ACC112 (cell line): ENCODE measurements around the gene INSYN1.

Experiments used
- H2AFZ ChIP-seq: fragments of 200-600 bp; sonication (generic); one replicate; pipeline ENCODE4 v1.6.0; 2017; ENCODE audit warnings: antibody characterized with exemption, low read length; ENCODE audit not compliant: unreplicated experiment
- H3K27ac ChIP-seq: fragments of 200-600 bp; sonication (generic); 2 replicates; pipeline ENCODE4 v1.5.1; 2014; ENCODE audit warnings: low read depth, mild to moderate bottlenecking, antibody characterized with exemption, low read length, moderate library complexity
- H3K27me3 ChIP-seq: fragments of 200-600 bp; sonication (generic); 2 replicates; pipeline ENCODE4 v1.6.1; 2014; ENCODE audit warnings: mild to moderate bottlenecking, antibody characterized with exemption, low read length, moderate library complexity, mixed read lengths; ENCODE audit not compliant: insufficient read depth
- H3K36me3 ChIP-seq: fragments of 200-600 bp; sonication (generic); 2 replicates; pipeline ENCODE4 v1.6.1; 2016; ENCODE audit warnings: mild to moderate bottlenecking, antibody characterized with exemption, low read length, moderate library complexity, mixed read lengths; ENCODE audit not compliant: insufficient read depth
- H3K4me1 ChIP-seq: fragments of 200-600 bp; sonication (generic); one replicate; pipeline ENCODE4 v1.6.1; 2016; ENCODE audit warnings: low read length, mixed read lengths; ENCODE audit not compliant: insufficient read depth, unreplicated experiment, control insufficient read depth
- H3K4me3 ChIP-seq: fragments of 200-600 bp; sonication (generic); 2 replicates; pipeline ENCODE4 v1.5.1; 2014; ENCODE audit warnings: mild to moderate bottlenecking, low read depth, low read length
- H3K79me2 ChIP-seq: fragments of 200-600 bp; sonication (generic); one replicate; pipeline ENCODE4 v1.6.0; 2016; ENCODE audit warnings: low read length; ENCODE audit not compliant: control insufficient read depth, unreplicated experiment, insufficient read depth

Gene INSYN1

DNA sequence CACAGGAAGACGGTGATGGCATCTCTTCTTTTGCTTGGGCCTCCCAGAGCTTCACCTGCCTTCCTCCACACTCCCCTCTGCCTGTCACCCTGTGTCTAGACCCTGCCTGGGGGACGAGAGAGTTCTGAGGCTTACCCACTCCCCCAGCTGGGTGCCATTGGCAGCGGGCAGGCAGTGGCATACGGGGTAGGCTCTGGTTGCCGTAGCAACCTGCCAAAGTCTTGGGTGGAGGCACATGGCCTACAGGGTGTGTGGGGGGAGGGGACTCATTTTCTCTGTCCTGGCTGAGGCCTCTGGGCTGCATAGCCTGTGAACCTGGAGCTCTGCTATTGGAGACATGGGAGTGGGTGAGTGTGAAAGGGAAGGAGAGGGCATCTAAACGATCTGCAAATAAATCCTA is 4.4 kb downstream of the INSYN1 start:
- no peaks in the 10 kb centered on the region for H3K79me2 ChIP-seq
- H3K27ac ChIP-seq: no peak overlapping the region
- H3K36me3 ChIP-seq: no peaks in the 10 kb centered on the region
- no peak overlapping the region for H2AFZ ChIP-seq
- no peaks in the 10 kb centered on the region for H3K4me1 ChIP-seq
- no peak overlapping the region for H3K4me3 ChIP-seq
- peaks cover 15% of the 10 kb centered on the region; the same call in 1 of the 2 replicates for H3K27me3 ChIP-seq

DNA sequence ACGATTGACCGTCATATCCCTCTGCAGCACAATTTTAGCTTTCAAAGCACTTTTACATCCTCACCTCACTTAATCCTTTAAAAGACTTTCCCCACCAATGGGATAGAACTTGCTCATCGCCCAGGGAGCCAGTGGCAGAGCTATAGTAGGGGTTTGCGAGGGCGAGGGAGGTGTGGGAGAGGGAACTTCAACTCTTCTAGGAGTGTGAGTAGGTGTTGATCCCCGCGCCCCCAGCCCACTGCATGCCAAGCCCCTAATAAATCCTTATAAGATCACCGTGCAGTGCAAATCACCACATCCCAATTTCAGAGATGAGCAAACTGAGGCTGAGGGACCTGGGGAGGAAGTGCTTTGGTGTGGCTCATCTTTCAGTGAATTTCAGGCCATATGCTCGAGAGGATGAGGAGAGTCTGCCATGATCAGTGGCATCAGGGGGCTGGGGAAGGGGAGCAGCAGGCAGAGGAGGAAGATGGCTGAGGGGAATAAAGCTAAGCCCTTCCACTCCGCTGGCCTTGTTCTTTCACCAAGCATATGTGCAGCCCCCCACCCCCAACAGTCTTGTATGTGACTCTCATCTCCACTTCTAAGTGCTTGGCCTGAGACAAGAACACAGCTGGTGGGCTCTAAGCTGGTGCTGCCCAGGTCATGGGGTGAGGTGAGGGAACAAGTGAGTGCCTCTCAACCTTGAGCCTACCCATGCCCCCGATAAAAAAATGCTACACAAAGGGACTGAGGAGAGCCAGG is 5.1 kb downstream of the INSYN1 start:
- Histone ChIP-seq H3K27me3 (peaks cover 12% of the 10 kb centered on the region; the same call in 1 of the 2 replicates), H3K4me1 (peaks cover 3% of the 10 kb centered on the region), H3K4me3 (no peak overlapping the region), H3K79me2 (no peaks in the 10 kb centered on the region), H2AFZ (no peak overlapping the region), H3K27ac (no peak overlapping the region), H3K36me3 (no peaks in the 10 kb centered on the region)

DNA sequence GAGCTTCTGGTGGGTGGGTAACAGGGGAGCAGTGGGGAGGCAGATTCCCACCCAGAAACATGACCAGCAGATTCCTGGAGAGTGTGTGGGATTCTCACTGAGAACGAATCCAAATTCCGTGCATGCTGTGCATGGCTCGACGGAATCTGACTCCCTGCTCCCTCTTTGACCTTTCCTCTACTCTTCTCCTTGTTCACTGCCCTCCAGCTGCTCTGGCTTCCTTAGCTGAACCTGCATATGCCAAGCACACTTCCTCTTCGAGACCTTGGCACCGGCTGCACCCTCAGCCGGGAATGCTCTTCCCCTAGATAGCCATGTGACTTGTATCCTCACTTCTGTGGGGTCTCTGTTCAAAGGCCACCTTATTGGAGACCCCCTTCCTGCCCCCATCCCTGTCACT is 6.3 kb downstream of the INSYN1 start:
- H3K36me3 ChIP-seq: no peaks in the 10 kb centered on the region
- H3K4me3 ChIP-seq: no peak overlapping the region
- H3K4me1 ChIP-seq: peaks cover 10% of the 10 kb centered on the region
- H3K27me3 ChIP-seq: peaks cover 4% of the 10 kb centered on the region; the same call in 1 of the 2 replicates
- H3K79me2 ChIP-seq: no peaks in the 10 kb centered on the region
- no peak overlapping the region for H2AFZ ChIP-seq
- H3K27ac ChIP-seq: no peak overlapping the region

DNA sequence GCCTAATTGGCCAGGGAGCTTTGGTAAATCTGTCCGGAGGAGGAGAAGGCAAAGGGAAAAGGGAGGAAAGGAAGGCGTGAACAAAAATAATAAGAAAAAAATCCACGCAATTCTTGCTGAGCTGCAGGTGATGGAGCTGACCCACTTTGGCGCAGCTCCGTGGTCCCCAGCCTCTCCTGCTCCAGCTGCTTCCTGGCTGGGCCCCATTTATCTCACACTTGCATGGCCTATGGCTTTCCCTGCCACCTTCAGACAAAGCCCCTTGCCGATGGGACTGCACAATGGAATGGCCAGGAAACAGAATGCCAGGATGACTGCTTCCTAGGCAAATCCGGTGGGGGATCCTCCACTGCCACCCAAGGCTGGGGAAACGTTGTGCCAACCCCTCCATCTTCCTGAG is 6.9 kb downstream of the INSYN1 start:
- Histone ChIP-seq H3K4me3 (no peak overlapping the region), H2AFZ (no peak overlapping the region), H3K79me2 (no peaks in the 10 kb centered on the region), H3K27me3 (no peaks in the 10 kb centered on the region), H3K27ac (no peak overlapping the region), H3K4me1 (peaks cover 10% of the 10 kb centered on the region), H3K36me3 (no peaks in the 10 kb centered on the region)

DNA sequence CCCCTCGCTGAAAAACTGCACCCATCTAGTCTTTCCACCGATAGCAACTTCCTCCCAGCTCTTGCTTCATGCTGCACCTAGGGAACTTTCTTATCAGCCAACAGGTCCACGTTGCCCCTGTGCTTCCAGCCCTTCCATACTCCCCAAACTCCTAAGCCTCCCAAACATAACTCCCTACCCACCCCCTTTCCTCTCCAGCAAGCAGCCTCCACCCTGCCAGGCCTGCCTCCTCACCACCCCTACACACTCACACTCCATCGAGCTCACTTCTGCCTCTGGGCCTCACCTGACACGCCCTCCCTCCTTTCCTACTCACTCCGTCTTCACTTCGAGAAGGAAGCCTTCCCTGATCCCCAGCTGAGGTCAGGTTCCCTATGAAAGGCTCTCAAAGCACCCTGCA is 8.1 kb downstream of the INSYN1 start:
- Histone ChIP-seq H3K79me2 (no peaks in the 10 kb centered on the region), H3K4me1 (peaks cover 10% of the 10 kb centered on the region), H3K36me3 (no peaks in the 10 kb centered on the region), H3K4me3 (no peak overlapping the region), H3K27ac (no peak overlapping the region), H2AFZ (no peak overlapping the region), H3K27me3 (no peaks in the 10 kb centered on the region)

DNA sequence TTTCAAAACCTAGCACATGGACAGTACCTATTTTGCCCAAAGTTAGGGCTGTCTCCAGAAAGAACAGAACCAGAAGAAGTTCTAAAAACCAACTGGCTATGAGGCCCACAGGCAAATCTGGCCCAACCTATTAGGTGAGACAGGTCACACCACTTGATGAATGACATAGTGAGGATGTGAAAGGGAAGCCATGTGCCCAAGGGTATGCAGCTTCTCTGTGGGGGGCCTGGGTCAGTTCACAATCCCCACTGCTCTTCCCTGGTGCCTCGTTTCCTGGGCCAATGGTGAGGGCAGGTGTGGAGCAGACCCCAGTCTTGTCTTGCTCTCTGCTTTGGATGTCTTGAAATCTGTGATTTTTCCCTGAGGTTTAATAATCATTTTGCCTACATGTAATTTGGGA is 8.9 kb downstream of the INSYN1 start:
- Histone ChIP-seq H3K27ac (no peak overlapping the region), H3K4me1 (peaks cover 10% of the 10 kb centered on the region), H3K4me3 (no peak overlapping the region), H3K36me3 (no peaks in the 10 kb centered on the region), H3K27me3 (no peaks in the 10 kb centered on the region), H3K79me2 (no peaks in the 10 kb centered on the region), H2AFZ (no peak overlapping the region)

DNA sequence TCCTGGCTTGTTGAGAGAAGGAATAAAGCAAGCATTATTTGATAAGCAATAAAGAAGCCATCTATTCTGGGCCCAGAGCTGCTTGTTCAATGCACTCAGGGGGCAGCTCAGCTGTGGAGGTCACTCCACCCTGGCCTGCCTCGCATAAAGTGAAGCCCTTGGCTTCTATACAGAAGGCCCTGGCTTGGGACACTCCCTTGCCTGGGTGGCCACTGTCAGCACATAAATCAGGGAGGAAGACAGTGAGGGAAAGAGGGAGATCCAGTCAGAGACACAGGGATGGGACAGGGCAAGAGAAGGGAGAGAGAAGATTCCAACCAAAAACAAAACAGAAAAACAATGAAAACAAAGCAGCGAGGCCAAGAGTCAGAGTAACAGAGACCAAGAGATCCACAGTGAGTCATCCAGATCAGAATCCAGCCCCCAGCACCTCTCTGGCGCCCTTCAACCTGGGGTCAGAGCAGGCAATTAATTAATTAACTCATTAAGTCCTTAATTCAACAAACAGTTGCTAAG is 11.8 kb downstream of the INSYN1 start:
- H3K27me3 ChIP-seq: no peaks in the 10 kb centered on the region
- peaks cover 10% of the 10 kb centered on the region for H3K4me1 ChIP-seq
- no peaks in the 10 kb centered on the region for H3K36me3 ChIP-seq
- H2AFZ ChIP-seq: no peak overlapping the region
- H3K79me2 ChIP-seq: no peaks in the 10 kb centered on the region
- no peak overlapping the region for H3K27ac ChIP-seq
- H3K4me3 ChIP-seq: no peak overlapping the region

DNA sequence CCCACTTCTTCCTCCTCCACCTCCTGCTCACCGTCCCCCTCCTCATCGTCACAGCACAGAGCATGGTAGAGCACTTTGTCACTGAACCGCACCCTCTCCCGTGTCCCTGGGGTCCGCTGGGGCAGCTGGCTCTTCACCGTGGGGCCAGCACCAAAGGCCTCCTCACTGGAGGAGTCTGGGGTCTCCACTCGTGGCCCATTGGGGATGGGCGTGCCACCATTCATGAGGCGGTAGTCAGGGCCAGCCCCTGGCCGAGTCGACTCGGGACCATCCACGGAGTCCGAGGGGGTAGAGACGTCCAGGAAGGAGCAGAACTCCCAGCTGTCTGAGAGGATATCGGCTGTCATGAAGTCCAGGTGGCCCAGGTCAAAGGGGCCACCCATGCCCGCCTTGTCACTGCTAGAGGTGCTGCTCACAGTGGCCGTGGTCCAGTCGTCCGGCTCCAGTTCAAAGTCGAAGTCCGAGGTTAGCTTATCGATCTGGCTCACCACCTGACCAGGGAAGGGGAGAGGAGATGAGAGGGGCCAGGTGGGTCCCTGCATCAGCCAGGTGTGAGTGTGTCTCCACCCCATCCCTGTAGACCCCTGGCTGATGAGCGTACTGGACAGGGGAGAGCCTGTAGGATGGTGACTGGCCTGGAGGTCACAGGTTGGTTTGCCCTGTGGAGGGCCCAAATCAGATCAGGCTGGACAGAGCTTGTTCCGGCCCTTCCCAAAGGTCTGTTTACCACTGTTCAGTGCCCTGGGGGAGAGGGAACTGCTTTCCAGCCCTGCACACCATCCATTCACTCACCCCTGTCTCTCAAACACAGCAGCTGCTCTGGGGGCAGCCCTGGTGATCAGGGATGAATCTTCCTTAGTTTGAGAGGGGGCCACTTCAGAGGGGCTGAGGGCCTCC is 12.8 kb downstream of the INSYN1 start:
- H3K4me1 ChIP-seq: peaks cover 10% of the 10 kb centered on the region
- no peak overlapping the region for H3K27ac ChIP-seq
- no peaks in the 10 kb centered on the region for H3K36me3 ChIP-seq
- peaks cover 7% of the 10 kb centered on the region for H3K27me3 ChIP-seq
- H2AFZ ChIP-seq: no peak overlapping the region
- no peaks in the 10 kb centered on the region for H3K79me2 ChIP-seq
- no peak overlapping the region for H3K4me3 ChIP-seq

DNA sequence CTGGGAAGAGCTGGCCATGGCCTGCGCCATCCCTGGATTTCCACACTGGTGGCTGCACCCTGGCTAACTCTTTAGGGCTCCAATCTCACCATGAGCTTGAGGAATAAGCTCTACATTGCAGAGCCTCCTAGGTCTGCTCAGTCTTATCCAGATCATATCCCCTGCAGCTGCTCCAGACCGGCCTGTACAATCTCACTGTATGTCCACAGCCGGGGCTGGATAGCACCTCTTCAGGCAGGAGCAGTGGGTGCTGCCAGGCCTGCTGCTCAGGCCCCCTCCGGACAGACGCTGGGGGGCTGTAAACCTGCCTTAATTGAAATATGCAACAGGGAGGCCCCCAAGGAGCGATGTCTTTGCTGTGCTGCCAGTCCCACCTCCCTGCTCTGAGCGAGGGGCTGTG is 15.6 kb downstream of the INSYN1 start:
- Histone ChIP-seq H2AFZ (no peak overlapping the region), H3K4me3 (no peak overlapping the region), H3K27ac (no peak overlapping the region), H3K79me2 (no peaks in the 10 kb centered on the region), H3K27me3 (peaks cover 15% of the 10 kb centered on the region), H3K36me3 (no peaks in the 10 kb centered on the region), H3K4me1 (peaks cover 2% of the 10 kb centered on the region)

DNA sequence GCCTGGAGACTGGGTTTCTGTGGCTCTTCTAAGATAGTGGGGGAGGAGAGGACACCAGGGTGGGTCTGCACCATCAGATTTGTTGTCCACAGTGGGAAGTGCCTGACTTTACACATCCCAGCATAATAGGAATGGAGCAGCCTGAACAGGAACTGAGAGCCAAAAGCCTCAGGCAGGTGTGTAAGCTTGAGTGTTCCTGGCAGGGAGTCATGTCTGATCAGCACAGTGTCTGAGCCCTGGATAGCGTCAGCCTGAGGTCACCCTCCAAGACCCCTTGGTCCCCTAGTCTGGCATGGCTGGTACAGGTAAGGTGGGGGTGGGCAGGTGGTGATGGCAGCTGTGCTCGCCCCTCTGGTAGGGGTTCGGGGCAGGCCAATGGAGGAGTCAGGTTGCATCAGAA is 20.2 kb downstream of the INSYN1 start:
- Histone ChIP-seq H2AFZ (no peak overlapping the region), H3K4me1 (no peaks in the 10 kb centered on the region), H3K27ac (no peak overlapping the region), H3K36me3 (no peaks in the 10 kb centered on the region), H3K27me3 (peaks cover 15% of the 10 kb centered on the region), H3K4me3 (no peak overlapping the region), H3K79me2 (no peaks in the 10 kb centered on the region)
